GM21576 (cell line): ENCODE data around the gene CKMT2.

Experiments used
- ATAC-seq: cut with Tn5 transposase; IDR thresholded peaks from one replicate; pipeline ENCODE4 v1.9.1; 2021; ENCODE audit warnings: mild to moderate bottlenecking, moderate library complexity; ENCODE audit not compliant: unreplicated experiment

Gene CKMT2

DNA sequence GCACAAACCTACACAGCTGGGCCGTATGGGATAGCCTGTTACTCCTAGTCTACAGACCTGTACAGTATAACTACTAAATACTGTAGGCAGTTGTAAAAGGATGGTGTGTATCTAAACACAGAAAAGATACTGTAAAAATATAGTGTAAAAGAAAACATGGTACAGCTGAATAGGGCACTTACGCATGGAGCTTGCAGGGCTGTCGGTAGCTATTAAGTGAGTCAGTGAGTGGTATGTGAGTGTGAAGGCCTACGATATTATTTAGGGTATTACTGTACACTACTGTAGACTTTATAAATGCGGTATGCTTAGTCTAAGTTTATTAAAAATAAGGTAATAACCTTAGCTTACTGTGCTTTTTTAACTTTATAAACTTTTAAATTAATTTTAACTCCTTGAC, 69.5 kb downstream of the CKMT2 start:
- no peak for ATAC-seq

DNA sequence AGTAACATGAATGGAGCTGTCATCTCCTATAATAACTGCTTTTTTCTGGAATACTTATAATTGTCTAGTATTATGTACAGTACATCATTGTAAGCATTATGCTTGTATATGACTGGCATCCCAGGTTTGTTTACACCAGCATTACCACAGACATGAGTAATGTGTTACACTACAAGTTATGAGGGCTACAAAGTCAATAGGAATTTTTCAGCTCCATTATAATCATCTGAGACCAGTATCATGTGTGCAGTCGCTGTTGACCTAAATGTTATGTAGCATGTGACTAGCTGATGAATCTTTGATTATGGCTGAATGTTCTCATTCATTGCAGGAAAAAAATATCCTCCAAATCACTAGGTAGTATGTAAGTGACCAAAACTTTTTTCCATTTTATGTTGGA, 70.4 kb downstream of the CKMT2 start:
- ATAC-seq, result no peak

DNA sequence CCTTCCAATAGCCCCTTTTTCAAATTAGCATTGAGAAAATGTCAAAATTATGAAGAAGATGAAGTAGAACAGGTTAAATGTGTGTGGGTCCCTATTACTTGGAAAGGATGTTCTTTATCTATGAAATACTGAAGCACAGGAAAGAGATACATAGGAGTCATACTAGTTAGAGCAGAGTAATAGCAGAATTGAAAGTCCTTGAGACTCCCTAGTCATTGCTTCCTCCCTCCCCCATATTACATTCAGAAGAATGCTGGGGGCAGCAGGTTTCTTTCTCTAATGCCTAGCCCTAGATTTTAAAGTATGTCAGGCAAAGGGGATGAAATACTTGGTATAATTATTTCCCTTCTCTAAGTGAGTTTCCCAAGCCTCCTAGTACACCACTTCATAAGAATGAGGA, 72.7 kb downstream of the CKMT2 start:
- ATAC-seq, result no peak

DNA sequence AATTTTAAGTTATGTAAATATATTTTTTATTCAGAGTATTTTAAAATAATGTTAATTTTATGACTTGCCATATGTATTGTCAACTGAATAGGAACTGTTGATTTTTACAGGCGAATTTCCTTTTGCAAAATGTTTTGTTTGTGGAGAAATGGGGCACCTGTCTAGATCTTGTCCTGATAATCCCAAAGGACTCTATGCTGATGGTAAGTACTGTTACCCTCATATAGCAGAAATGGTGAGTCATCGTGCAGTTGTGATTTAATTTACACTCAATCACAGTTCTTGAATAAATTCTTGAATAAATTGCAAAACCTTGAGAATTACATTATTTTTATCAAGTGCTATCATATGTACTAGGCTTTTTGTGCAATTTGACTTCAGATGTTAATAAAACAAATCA, 75.7 kb downstream of the CKMT2 start:
- no peak for ATAC-seq

DNA sequence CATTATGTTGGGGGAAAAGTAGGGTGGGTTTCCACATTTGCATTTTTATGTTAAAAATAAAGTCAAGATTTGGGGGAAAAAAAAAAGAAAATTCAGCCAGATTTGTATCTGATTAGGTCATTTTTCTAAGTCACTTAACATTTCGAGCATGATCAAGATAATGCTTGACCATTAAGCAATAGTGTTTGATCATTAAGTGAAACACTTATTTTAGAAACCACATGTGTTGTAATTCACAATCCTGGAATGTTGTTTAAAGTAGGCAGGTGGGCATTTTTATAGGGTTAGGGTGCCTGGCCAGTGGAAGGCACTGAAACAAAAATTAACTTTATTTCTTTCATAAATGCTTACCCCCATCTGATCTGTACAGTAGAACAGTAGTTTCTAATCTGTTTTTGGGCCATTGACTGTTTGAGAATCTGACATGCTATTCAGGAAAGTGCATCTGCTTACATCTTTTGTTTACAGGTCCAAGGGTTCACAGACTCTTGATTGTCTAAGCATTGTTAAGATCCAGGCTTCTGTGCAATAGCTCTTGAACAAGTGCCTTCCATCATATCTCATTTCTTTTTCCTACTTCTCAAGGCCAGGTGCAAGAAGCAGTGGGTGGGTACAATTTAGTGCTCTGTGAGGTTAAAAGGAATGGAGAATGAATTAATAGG, 77.4 kb downstream of the CKMT2 start:
- ATAC-seq, result no peak

DNA sequence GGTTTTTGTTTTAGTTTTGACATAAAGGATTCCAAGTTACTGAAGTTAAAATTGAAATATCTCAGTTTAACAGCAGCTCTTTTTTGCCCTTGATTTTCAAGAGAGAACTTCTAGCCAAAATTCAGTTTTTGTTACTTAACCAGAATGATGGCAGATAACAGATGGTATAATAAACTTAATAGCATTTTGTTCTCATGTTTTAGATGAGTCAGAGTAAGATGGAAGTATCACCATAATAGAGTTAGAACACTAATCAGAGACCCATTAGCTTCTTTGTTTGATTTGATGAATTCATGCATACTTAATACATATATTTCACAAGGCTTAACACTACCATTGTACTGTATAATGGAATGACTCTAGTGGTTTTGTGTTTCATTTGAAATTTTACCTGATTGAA, 80.2 kb downstream of the CKMT2 start:
- no peak for ATAC-seq

DNA sequence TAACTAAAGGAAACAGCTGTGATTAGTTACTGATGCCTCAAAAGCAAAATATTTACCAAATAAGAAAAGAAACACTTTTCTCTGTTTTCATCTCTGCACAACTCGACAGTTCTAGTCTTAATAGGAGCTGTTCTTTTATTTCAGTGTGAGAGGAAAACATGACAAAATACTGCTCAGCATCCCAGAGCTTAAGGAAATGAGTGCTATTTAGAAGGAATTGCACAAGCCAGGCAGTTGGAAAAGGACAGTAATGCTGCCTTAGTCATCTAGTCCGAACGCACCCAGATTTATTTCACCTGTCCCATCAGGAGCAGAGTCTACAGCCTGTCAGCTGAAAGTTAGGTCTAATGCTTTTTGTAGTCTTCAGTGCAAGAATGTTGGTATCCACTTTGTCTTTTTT, 80.6 kb downstream of the CKMT2 start:
- no peak for ATAC-seq

DNA sequence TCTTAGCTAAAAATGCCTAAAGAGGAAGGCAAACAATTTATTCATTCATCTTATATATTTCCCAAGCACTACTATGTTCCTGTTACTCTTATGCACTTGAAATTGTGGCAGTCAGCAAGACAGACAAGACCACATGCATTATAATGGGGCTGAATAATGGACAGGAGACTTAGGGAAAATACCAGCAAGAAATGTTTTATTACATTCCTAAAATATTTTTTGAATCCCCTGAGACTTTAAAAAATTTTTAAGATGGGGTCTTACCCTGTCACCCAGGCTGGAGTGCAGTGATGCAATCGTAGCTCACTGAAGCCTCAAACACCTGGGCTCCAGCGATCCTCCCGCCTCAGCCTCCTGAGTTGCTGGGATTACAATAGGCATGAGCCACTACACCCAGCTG, 81.5 kb downstream of the CKMT2 start:
- ATAC-seq, result no peak

DNA sequence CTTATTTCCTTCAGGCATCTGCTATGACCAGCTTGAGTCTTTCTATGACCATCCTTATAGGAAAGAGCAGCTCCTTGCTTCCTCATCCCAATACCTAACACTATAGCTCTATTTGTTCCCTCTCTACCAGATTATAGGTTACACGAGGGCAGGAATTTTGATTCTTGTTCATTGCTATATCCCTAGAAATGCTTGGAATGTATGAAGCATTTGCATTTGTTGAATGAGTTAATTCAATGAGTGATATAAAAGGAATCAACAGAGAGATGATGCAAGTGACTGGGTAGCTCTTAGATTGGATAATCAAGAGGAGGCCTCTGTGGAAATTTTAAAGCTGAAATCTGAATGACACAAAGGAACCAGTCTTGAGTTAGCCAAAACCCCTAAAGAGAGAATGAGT, 82.2 kb downstream of the CKMT2 start:
- no peak for ATAC-seq

DNA sequence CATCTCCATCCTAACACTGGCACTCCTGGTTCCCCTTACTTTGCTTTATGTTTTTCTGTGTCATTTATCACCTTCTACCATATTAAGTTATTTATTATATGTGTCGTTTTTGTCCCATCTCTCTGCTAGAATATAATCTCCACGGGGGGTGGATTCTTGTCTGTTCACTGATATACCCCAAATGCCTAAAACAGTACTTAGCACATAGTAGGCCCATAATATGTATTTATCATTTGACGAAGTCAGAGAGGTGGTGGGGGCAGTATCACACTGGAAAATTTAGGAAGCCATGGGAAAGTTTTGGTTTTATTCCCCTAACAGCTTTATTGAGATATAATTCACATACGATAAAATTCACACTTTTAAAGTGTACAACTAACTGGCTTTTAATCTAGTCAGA, 82.7 kb downstream of the CKMT2 start:
- no peak for ATAC-seq
